Midbrain (tissue), 1 donor: Measurements from ENCODE around the gene BACH1.
"Not testable (repeated sequence)": the region's sequence is repeated elsewhere in the genome, so short reads cannot be mapped to it uniquely, and the experiment has no call there.

Source experiments
- DNase-seq: peaks from one replicate; lab custom pipeline; 2025; lab: John Stamatoyannopoulos, UW

Gene BACH1

GRCh38 chr21:29298348-29299045 lies at the start of gene BACH1:
Gene BACH1, plus strand, starts transcription at chr21:29298922. Its CDS starts 22,359 bp downstream, at chr21:29321281.
- peak; percentile 92 for DNase-seq

DNA sequence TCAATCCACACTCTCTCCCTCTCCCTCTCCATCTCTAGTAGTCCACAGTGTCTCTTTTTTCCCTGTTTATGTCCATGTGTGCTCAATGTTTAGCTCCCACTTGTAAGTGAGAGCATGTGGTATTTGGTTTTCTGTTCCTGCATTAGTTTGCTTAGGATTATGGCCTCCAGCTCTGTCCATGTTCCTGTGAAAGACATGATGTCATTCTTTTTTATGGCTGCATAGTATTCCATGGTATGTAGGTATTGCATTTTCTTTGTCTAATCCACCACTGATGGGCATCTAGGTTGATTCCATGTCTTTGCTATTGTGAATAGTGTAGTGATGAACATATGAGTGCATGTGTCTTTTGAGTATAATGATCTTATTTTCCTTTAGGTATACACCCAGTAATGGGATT lies 49.4 kb upstream of the BACH1 start:
- DNase-seq, result not testable (repeated sequence)

GRCh38 chr21:29250636-29251035 lies 48.1 kb upstream of the BACH1 start:
- no peak for DNase-seq

DNA sequence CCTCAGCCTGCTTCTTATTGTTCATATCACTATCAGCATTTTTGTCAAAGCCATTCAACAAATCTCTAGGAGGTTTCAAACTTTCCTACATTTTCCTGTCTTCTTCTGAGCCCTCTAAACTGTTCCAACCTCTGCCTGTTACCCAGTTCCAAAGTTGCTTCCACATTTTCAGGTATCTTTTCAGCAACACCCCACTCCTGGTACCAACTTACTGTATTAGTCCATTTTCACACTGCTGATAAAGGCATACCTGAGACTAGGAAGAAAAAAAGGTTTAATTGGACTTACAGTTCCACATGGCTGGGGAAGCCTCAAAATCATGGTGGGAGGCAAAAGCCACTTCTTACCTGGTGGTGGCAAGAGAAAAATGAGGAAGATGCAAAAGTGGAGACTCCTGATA lies 44.9 kb upstream of the BACH1 start:
- not testable (repeated sequence) for DNase-seq

DNA sequence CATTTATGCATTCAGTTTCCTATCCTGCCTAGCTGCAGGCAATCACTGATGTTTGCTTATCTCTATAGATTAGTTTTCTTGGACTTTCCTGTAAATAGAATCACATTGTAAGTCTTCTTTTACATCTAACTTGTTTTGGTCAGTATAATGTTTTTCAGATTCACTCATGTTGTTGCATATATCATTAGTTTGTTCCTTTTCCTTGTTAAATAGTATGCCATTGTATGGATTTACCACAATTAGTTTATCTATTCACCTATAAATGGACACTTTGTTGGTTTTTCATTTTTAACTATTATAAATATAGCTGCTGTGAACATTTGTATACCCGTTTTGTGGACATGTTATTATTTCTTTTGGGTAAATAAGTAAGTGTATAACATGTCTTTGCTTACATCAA lies 44.2 kb upstream of the BACH1 start:
- no peak for DNase-seq

- no peak for DNase-seq
Observed at GRCh38 chr21:29256126-29256910, 42.4 kb upstream of the BACH1 start.

GRCh38 chr21:29257701-29258100 lies 41.0 kb upstream of the BACH1 start:
- no peak for DNase-seq

DNA sequence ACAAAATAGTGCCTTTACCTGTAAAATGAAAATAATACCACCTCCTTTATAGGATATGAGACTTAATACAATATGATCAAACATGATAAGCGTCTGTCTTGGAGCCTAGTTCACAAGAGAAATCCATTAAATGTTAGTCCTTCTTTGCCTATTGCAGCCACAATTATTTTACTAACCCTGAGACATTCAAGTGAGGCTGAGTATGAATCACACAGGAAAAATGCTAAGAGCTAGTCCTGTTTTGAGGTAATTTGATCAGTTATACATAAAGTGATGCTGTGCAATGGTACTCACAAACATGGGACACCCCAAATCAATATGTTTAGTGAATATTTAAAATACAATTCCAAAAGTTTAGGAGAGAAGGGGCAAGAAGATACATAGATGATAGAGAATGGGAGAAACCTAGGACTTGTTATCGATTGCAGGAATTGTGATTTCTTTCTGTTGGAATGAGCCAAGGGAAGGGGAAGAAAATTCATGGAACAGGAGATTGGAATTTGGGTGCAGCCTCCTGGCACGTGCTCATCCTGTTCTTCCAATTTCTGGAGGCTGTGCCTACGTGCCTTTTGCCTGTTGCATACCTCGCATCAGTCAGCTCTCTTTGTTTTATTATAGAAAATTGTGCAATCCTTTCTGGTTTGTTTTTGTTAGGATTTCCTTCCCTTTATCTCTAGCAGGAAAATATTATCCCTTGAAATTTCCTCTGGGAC lies 39.9 kb upstream of the BACH1 start:
- no peak for DNase-seq

- no peak for DNase-seq
Observed at GRCh38 chr21:29260461-29260860, 38.3 kb upstream of the BACH1 start.

DNA sequence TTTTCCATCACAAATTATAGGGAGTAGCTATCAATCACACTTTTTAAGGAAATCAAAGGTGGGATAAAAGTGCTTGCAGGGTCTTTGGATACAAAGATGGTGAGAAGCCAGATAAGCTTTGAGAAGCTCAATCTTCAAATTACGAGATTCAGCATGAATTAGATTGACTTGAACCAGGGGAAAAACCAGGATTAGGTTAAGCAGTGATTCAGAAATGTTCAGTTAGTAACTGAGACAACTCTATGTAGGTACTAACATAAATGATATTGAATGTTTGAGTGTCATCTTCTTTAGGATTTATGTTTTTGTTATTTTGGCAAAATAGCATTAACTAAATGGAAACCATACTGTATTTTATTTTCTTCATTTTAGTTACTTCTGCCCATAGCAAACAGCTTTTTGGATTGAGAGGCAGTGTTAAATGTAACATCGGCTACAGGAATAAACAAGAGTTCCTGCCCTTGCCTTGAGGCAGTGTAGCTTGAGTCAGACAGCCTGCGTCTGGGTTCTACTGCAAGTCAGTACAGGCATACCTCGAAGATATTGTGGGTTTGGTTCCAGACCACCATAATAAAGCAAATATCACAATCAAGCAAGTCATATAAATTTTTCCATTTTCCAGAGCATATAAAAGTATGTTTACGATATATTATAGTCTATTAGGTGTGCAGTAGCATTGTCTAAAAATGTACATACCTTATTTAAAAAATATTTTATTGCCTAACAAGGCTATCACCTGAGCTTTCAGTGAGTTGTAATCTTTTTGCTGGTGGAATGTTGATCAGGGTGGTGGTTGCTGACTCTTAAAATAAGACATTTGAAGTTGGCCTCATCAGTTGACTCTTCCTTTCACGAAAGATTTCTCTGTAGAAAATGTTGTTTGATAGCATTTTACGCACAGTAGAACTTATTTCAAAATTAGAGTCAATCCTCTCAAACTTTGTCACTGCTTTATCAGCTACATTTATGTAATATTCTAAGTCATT lies 36.9 kb upstream of the BACH1 start:
- no peak for DNase-seq

- no peak for DNase-seq
Observed at GRCh38 chr21:29264721-29265120, 34.0 kb upstream of the BACH1 start.

DNA sequence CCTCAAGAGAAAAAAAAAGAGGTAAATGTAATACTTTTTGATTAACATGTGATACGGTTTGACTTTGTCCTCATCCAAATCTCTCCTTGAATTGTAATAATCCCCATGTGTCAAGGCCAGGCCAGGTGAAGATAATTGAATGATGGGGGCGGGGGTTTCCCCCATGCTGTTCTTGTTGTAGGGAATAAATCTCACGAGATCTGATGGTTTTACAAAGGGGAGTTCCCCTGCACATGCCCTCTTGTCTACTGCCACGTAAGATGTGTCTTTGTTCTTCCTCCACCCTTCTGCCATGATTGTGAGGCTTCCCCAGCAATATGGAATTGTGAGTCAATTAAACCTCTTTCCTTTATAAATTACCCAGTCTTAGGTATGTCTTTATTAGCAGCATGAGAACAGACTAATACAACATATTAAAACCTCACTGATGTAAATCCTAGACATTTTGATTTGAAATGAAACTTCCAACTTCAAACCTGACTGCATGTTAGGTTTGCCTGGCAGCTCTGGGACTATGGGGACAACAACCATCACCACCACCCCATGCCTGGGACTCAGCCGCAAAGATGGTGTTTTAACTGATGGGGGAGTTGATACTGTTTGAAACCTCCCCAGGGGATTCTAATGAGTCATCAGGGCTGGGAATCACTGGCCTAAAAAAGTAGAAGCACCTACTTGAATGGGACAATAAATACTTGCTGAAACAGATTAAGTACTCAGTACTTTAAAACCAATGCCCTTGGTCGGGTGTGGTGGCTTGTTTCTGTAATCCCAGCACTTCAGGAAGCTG lies 32.8 kb upstream of the BACH1 start:
- DNase-seq, result no peak

GRCh38 chr21:29267666-29268065 lies 31.1 kb upstream of the BACH1 start:
- no peak for DNase-seq

DNA sequence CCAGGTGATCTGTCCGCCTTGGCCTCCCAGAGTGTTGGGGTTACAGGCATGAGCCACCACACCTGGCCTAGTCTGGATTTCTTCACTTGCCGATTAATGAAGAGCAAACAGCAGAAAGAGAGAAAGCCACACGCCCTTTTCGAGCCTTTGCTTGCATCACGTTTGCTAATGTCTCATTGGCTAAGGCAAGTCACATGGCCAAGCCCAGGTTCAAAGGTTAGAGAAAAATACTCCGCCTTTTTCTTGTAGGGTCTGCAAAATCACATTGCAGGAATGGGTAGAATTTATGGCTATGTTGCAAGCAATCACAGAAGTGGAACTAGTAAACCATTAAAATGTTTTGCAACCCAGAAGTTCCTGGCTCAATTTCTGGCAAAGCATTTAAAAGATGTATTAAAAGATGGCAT lies 26.8 kb upstream of the BACH1 start:
- no peak for DNase-seq

- DNase-seq, result no peak
Observed at GRCh38 chr21:29277442-29277841, 21.3 kb upstream of the BACH1 start.

- no peak for DNase-seq
Observed at GRCh38 chr21:29279558-29279957, 19.2 kb upstream of the BACH1 start.

DNA sequence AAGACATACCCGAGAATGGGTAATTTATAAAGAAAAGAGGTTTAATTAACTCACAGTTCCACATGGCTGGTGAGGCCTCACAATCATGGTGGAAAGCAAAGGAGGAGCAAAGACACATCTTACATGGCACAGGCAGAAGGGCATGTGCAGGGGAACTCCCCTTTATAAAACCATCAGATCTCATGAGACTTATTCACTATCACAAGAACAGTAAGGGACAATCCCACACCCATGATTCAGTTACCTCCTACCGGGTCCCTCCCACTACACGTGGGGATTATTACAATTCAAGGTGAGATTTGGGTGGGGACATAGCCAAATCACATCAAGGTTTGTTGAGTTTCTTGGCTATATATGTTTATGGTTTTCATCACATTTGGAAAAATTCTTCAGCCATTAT lies 16.9 kb upstream of the BACH1 start:
- not testable (repeated sequence) for DNase-seq

GRCh38 chr21:29287383-29287782 lies 11.3 kb upstream of the BACH1 start:
- peak; percentile 31 for DNase-seq

DNA sequence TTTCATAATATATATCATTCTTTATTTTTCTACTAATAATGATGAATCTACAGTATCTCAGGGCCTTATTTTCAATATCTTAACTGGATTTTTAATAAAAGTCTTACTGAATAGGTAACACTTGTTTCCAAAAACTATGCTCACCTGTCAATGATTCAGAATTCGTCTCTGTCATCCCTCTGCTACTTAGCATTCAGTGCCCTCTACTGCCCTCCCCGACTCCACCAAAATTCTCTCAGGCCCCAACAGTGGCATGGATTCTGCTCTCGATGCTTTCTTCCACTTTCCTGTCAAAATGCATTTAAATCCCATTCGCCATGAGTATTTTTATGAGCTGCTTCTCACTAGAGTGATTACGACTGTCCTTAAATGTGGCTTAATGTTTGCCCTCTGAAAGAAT lies 10.5 kb upstream of the BACH1 start:
- no peak for DNase-seq

DNA sequence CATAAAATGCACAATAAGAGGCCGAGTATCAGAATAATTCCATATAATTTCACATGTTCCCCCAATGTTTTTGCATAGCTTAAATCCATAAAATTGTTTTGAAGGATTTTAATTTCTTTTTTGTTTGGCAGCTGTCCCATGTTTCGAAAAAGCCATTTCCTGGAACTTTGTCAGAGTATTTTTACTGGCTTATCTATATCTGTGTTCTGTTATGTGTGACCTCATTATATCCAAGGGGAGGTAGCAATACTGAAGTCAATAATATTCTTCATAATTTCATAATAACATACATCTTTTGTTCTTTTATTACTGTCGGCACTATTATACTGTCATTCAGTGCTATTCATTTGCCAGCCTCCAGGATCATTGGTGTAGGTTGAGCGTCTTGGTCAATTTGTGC lies 9.4 kb upstream of the BACH1 start:
- DNase-seq, result no peak

GRCh38 chr21:29290240-29290639 lies 8.5 kb upstream of the BACH1 start:
- no peak for DNase-seq
